Neural cell (in vitro differentiated cells): ENCODE measurements around the gene FAM200C. TPM values are rescaled to one million over a fixed set of nuclear protein-coding genes. Genes with fewer than 3 reads are reported as not detected.

Source experiments
- H2AFZ ChIP-seq: fragments of 200-600, 300-800 bp; sonication (generic), shearing (Covaris generic); 2 replicates; pipeline ENCODE4 v1.6.0; 2014; ENCODE audit warnings: low read depth, mild to moderate bottlenecking, antibody characterized with exemption, low read length, moderate library complexity
- H3F3A ChIP-seq: fragments of 200-600 bp; shearing (Covaris generic); 2 replicates; pipeline ENCODE4 v1.6.1; 2016; ENCODE audit warnings: mild to moderate bottlenecking, moderate library complexity, mixed read lengths, antibody characterized with exemption, low read length; ENCODE audit not compliant: insufficient read depth, poor library complexity, severe bottlenecking
- H3K27ac ChIP-seq: fragments of 200-600, 300-800 bp; sonication (generic), shearing (Covaris generic); 2 replicates; pipeline ENCODE4 v1.5.1; 2014; ENCODE audit warnings: mild to moderate bottlenecking, low read length, moderate library complexity
- H3K27me3 ChIP-seq: fragments of 300-800, 200-600 bp; sonication (generic), shearing (Covaris generic); 2 replicates; pipeline ENCODE4 v1.6.0; 2014; ENCODE audit warnings: mild to moderate bottlenecking, low read depth, low read length, moderate library complexity; ENCODE audit not compliant: insufficient read depth
- H3K36me3 ChIP-seq: fragments of 300-800, 200-600 bp; sonication (generic), shearing (Covaris generic); 2 replicates; pipeline ENCODE4 v1.5.1; 2014; ENCODE audit warnings: mild to moderate bottlenecking, antibody characterized with exemption, low read length, moderate library complexity; ENCODE audit not compliant: insufficient read depth
- H3K4me2 ChIP-seq: fragments of 300-800, 200-600 bp; sonication (generic), shearing (Covaris generic); 2 replicates; pipeline ENCODE4 v1.6.0; 2014; ENCODE audit warnings: mild to moderate bottlenecking, low read length
- H3K4me3 ChIP-seq: fragments of 300-800, 200-600 bp; sonication (generic), shearing (Covaris generic); 2 replicates; pipeline ENCODE4 v1.5.1; 2014; ENCODE audit warnings: mild to moderate bottlenecking, low read length, moderate library complexity
- H3K79me2 ChIP-seq: fragments of 200-600 bp; shearing (Covaris generic); replicated peaks from 2 replicates; pipeline ENCODE4 v1.6.0; 2014; ENCODE audit warnings: mild to moderate bottlenecking, low read length, moderate library complexity; ENCODE audit not compliant: insufficient read depth
- H3K9ac ChIP-seq: fragments of 300-800, 200-600 bp; sonication (generic), shearing (Covaris generic); 2 replicates; pipeline ENCODE4 v1.6.1; 2016; ENCODE audit warnings: mild to moderate bottlenecking, low read length, mixed read lengths
- H3K9me2 ChIP-seq: fragments of 200-600 bp; shearing (Covaris generic); 2 replicates; pipeline ENCODE4 v1.6.1; 2016; ENCODE audit warnings: mild to moderate bottlenecking, low read length, mixed read lengths; ENCODE audit not compliant: insufficient read depth
- H3K9me3 ChIP-seq: fragments of 200-600, 300-800 bp; sonication (generic), shearing (Covaris generic); 2 replicates; pipeline ENCODE4 v1.6.1; 2016; ENCODE audit warnings: mild to moderate bottlenecking, mixed run types, low read length, moderate library complexity, mixed read lengths
- H4K20me1 ChIP-seq: fragments of 200-600 bp; shearing (Covaris generic); 2 replicates; pipeline ENCODE4 v1.6.1; 2016; ENCODE audit warnings: mild to moderate bottlenecking, mixed run types; ENCODE audit not compliant: insufficient read depth
- CTCF ChIP-seq: fragments of 450-650 bp; IDR thresholded peaks from 2 replicates; pipeline ENCODE4 v1.5.1; 2014; ENCODE audit warnings: antibody characterized with exemption, mild to moderate bottlenecking, moderate library complexity; ENCODE audit not compliant: poor library complexity, severe bottlenecking
- MXI1 ChIP-seq: fragments of 450-650 bp; conservative IDR thresholded peaks from 2 replicates; pipeline ENCODE4 v1.6.1; 2014; ENCODE audit warnings: antibody characterized with exemption, mild to moderate bottlenecking; ENCODE audit not compliant: poor library complexity, severe bottlenecking
- RAD21 ChIP-seq: fragments of 450-650 bp; conservative IDR thresholded peaks from 2 replicates; pipeline ENCODE4 v1.6.1; 2014; ENCODE audit warnings: antibody characterized with exemption, mild to moderate bottlenecking, moderate library complexity
- SMC3 ChIP-seq: fragments of 450-650 bp; conservative IDR thresholded peaks from 2 replicates; pipeline ENCODE4 v1.6.1; 2014; ENCODE audit warnings: antibody characterized with exemption, mild to moderate bottlenecking, moderate library complexity; ENCODE audit not compliant: poor library complexity
- TAF1 ChIP-seq: IDR thresholded peaks from 2 replicates; pipeline ENCODE4 v1.6.1; 2012; ENCODE audit warnings: low read depth
- polyA plus RNA-seq: library from polyadenylated mRNA; depleted of rRNA; stranded (reverse); fragments of >200 nt; gene quantifications from 2 replicates; pipeline ENCODE4 v1.2.3, GENCODE V29; 2014
- TF ChIP-seq, protein P1 (sequence below): IDR thresholded peaks from 2 replicates; pipeline ENCODE4 v1.6.1; 2012; ENCODE audit warnings: borderline replicate concordance

Gene FAM200C
- polyA plus RNA-seq, 1 donor from 2014 or later = 21.6 TPM

DNA sequence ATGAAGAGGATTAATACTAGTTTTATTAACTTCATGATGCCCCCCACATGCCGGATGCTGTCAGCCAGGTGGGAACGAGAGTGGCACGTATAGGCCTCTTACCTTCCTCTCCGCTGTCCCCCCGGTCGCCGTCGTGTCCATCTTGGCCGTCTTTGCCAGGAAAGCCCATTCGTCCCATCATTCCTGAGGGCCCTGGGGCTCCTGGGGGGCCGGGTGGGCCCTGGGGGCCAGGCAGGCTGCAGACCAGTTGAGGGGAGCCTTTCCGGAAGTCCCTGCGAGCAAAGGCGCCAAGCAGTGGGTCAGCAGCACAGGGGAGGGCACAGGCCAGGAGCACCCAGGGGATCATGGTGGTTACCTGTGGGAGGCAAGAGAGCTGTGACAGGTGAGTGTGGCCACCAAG, 45.2 kb downstream of the FAM200C start:
- Histone ChIP-seq H3F3A (no peaks in the 10 kb centered on the region), H3K9ac (no peak overlapping the region), H4K20me1 (no peaks in the 10 kb centered on the region), H2AFZ (no peak overlapping the region), H3K9me2 (no peaks in the 10 kb centered on the region), H3K79me2 (no peaks in the 10 kb centered on the region), H3K27me3 (no peaks in the 10 kb centered on the region), H3K36me3 (no peaks in the 10 kb centered on the region), H3K9me3 (no peaks in the 10 kb centered on the region), H3K27ac (no peak overlapping the region), H3K4me2 (no peak overlapping the region), H3K4me3 (no peak overlapping the region)
- no peak for TF ChIP-seq RAD21
- TF ChIP-seq CTCF = no peak
- no peak for TF ChIP-seq SMC3
- TF ChIP-seq MXI1 = no peak
- TF ChIP-seq, protein P1, sequence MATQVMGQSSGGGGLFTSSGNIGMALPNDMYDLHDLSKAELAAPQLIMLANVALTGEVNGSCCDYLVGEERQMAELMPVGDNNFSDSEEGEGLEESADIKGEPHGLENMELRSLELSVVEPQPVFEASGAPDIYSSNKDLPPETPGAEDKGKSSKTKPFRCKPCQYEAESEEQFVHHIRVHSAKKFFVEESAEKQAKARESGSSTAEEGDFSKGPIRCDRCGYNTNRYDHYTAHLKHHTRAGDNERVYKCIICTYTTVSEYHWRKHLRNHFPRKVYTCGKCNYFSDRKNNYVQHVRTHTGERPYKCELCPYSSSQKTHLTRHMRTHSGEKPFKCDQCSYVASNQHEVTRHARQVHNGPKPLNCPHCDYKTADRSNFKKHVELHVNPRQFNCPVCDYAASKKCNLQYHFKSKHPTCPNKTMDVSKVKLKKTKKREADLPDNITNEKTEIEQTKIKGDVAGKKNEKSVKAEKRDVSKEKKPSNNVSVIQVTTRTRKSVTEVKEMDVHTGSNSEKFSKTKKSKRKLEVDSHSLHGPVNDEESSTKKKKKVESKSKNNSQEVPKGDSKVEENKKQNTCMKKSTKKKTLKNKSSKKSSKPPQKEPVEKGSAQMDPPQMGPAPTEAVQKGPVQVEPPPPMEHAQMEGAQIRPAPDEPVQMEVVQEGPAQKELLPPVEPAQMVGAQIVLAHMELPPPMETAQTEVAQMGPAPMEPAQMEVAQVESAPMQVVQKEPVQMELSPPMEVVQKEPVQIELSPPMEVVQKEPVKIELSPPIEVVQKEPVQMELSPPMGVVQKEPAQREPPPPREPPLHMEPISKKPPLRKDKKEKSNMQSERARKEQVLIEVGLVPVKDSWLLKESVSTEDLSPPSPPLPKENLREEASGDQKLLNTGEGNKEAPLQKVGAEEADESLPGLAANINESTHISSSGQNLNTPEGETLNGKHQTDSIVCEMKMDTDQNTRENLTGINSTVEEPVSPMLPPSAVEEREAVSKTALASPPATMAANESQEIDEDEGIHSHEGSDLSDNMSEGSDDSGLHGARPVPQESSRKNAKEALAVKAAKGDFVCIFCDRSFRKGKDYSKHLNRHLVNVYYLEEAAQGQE = no peak
- no peak for TF ChIP-seq TAF1

DNA sequence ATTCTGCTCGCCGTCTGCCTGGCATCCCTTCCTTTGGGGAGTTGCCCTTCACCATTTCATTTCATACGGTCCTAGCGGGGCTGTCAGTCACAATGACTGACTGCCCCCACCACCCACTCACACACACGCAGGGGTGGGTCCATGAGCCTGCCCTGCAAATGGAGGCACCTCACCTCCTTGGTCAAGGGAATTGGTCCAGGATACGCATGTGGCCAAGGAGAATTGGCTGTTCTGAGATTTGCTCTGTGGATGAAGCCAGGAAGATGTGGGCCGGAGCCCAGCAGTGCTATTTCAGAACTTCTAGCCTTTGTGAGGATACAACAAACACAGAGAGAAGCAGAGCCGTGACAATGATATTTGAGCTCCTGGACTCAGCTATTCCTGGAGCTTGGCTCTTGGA, 46.5 kb downstream of the FAM200C start:
- no peak overlapping the region for H3K4me2 ChIP-seq
- TF ChIP-seq, protein P1 = no peak
- TF ChIP-seq CTCF (no peak), SMC3 (no peak)
- H3F3A ChIP-seq = no peaks in the 10 kb centered on the region
- no peaks in the 10 kb centered on the region for H3K9me2 ChIP-seq
- H3K9ac ChIP-seq = no peak overlapping the region
- H2AFZ ChIP-seq = no peak overlapping the region
- no peaks in the 10 kb centered on the region for H3K27me3 ChIP-seq
- no peaks in the 10 kb centered on the region for H3K9me3 ChIP-seq
- no peaks in the 10 kb centered on the region for H3K79me2 ChIP-seq
- no peak overlapping the region for H3K27ac ChIP-seq
- H3K36me3 ChIP-seq = no peaks in the 10 kb centered on the region
- no peaks in the 10 kb centered on the region for H4K20me1 ChIP-seq
- H3K4me3 ChIP-seq = no peak overlapping the region
